ENCODE data around the gene MACC1.

- no peak for TF ChIP-seq NR2F2 (IDR thresholded peaks at IDR 0.05; ENCODE audit: borderline replicate concordance, low read depth)
- TF ChIP-seq ZNF770 (CRISPR knock-in tag; IDR thresholded peaks at IDR 0.05): no peak
- TF ChIP-seq, protein P1, sequence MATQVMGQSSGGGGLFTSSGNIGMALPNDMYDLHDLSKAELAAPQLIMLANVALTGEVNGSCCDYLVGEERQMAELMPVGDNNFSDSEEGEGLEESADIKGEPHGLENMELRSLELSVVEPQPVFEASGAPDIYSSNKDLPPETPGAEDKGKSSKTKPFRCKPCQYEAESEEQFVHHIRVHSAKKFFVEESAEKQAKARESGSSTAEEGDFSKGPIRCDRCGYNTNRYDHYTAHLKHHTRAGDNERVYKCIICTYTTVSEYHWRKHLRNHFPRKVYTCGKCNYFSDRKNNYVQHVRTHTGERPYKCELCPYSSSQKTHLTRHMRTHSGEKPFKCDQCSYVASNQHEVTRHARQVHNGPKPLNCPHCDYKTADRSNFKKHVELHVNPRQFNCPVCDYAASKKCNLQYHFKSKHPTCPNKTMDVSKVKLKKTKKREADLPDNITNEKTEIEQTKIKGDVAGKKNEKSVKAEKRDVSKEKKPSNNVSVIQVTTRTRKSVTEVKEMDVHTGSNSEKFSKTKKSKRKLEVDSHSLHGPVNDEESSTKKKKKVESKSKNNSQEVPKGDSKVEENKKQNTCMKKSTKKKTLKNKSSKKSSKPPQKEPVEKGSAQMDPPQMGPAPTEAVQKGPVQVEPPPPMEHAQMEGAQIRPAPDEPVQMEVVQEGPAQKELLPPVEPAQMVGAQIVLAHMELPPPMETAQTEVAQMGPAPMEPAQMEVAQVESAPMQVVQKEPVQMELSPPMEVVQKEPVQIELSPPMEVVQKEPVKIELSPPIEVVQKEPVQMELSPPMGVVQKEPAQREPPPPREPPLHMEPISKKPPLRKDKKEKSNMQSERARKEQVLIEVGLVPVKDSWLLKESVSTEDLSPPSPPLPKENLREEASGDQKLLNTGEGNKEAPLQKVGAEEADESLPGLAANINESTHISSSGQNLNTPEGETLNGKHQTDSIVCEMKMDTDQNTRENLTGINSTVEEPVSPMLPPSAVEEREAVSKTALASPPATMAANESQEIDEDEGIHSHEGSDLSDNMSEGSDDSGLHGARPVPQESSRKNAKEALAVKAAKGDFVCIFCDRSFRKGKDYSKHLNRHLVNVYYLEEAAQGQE (IDR thresholded peaks at IDR 0.05; ENCODE audit: borderline replicate concordance in 1 of 2, low read depth in 1 of 2, low read length in 2 of 2): no peak
- no peak for TF ChIP-seq ZFYVE20 (CRISPR knock-in tag; IDR thresholded peaks at IDR 0.05; ENCODE audit: borderline replicate concordance, low read depth)
- TF ChIP-seq, protein P2, sequence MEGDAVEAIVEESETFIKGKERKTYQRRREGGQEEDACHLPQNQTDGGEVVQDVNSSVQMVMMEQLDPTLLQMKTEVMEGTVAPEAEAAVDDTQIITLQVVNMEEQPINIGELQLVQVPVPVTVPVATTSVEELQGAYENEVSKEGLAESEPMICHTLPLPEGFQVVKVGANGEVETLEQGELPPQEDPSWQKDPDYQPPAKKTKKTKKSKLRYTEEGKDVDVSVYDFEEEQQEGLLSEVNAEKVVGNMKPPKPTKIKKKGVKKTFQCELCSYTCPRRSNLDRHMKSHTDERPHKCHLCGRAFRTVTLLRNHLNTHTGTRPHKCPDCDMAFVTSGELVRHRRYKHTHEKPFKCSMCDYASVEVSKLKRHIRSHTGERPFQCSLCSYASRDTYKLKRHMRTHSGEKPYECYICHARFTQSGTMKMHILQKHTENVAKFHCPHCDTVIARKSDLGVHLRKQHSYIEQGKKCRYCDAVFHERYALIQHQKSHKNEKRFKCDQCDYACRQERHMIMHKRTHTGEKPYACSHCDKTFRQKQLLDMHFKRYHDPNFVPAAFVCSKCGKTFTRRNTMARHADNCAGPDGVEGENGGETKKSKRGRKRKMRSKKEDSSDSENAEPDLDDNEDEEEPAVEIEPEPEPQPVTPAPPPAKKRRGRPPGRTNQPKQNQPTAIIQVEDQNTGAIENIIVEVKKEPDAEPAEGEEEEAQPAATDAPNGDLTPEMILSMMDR (CRISPR knock-in tag; IDR thresholded peaks at IDR 0.05): no peak
- TF ChIP-seq NBN (conservative IDR thresholded peaks at IDR 0.05): no peak
Measured at GRCh38 chr7:20170633-20171032, 46.6 kb downstream of the MACC1 start.
